HG03460 (cell line): Measurements from ENCODE around the gene LPCAT2.

ENCODE experiments used
- ATAC-seq: cut with Tn5 transposase; IDR thresholded peaks from one replicate; pipeline ENCODE4 v1.9.1; 2021; ENCODE audit not compliant: unreplicated experiment

Gene LPCAT2

DNA sequence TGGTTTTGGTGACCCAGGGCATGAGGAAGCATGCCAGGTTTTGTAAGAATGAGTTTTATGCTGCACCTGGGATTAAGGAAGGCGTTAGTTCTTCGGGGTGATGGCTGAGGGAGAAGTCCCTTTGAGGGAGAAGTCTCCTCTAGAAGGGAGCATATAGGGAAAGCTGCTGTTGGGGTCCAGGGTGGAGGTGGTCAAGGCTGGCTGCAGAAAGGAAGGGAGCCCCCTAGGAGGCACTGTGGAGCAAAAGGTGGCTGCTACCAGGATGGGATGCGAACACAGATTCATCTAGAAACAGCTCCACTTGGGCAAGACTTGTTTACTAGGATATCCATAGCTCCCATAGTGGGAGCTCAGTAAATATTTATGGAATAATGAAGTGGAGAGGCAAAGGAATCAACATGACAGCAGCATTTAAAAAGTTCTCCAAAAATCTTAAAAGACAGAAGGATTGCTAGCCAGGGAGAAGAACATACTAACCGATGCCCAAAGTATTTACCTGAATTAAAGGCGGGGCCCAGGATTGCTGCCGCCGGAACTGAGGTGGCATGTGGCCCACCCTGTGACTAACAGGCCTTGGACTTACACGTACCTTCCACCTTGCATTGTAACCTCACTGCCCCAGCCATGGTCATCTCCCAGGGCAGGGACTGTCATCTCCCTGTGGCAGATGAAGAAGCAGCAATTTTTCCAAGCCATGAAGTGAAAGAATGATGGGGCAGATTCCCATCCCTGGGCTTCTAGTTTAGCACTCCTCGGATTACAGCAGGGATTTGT lies 7.1 kb upstream of the LPCAT2 start:
- ATAC-seq = no peak

GRCh38 chr16:55502801-55503366 lies 6.0 kb upstream of the LPCAT2 start:
- ATAC-seq = no peak

DNA sequence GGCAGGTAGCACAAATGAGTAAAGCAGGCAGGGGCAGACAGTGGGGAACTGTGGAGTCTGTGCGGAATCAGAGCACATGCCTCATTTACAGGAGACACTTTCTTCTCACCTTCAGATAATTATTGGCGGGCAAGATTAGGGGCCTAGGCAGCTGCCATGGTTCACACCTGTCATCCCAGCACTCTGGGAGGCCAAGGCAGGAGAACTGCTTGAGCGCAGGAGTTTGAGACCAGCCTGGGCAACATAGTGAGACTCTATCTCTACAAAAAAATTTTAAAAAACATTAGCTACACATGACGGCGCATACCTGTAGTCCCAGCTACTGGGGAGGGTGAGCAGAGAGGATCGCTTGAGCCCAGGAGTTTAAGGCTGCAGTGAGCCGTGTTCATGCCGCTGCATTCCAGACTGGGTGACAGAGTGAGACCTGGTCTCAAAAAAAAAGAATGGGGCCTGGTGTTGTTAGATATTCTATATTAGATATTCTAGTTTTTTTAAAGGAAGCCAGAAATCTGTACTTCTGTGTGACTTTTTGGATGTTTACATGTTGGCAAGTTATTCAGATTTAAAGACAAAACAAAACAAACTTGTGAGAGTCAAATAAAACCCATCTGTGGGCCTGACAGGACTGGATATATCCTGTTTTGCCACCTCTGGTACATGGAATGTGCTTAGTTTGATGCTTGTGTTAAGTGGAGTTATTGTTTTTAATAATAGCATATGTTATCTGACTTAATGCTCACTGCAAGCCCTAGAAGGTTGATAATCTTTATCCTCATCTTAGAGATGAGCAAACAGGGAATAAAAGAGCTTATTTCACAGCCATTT lies 4.9 kb upstream of the LPCAT2 start:
- ATAC-seq = no peak

- ATAC-seq = no peak
Measured at GRCh38 chr16:55505333-55506015, 3.4 kb upstream of the LPCAT2 start.

- no peak for ATAC-seq
Measured at GRCh38 chr16:55506083-55506482, 2.8 kb upstream of the LPCAT2 start.

GRCh38 chr16:55506708-55507107 lies 2.2 kb upstream of the LPCAT2 start:
- ATAC-seq = no peak

DNA sequence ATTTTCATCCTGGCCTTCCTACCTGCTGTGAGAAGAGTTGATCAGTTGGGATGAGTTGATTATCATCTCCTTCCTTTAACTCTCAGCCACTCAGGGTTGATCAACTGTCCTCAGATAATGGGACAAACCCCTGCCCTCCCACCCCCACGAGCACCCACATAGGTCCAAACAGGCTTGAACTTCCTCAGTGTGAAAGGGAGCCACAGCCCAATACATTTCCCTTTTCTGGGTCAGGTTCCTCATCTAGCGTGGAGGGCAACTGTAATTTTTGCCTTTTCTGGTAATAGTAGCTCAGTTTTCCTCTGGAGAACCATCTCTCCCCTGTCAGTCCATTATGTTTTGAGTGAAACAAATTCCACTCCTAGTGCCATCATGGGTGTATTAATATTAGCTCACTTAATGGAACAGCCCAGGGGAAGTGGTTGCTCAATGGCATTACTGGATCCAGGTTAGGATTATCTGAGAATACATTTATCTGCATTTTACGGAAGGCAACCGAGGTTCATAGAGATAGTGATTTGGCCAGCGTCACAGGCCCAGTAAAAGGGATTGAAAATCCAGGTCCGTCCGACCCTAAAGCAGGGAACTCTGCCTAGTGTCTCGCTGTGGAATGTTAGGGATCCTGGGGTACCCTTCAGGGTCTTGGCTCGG lies 476 bp upstream of the LPCAT2 start:
- no peak for ATAC-seq

DNA sequence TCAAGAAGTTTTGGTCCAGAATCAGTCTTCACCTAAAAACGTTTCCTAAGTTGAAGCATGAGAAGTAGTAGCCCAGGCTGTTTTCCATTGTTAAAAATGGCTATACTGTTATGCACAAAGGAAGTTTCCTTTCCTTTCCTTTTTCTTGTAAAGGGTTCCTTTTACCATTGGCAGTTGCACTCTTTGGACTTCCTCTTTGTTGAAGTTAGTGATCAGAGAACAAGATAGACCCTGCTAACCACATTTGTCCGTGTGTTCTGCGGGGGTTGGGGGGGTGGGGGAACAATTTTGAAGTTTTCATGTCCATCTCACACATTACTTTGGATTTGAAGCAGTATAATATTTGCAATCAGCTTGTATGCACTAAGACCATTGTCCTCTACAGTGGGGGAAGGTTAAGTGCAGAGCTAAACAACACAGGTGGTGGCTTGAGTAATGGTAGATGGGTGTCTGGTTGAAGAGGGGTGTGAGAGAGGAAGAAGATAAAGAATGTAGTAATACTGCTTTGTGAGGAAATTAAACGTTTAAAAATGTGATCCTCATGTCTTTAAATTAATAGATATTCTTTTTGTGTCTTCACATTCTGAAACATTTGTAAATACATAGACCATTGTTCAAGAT lies 1.4 kb downstream of the LPCAT2 start:
- ATAC-seq = no peak

GRCh38 chr16:55512941-55513340 lies 4.1 kb downstream of the LPCAT2 start:
- no peak for ATAC-seq

GRCh38 chr16:55513616-55514015 lies 4.7 kb downstream of the LPCAT2 start:
- no peak for ATAC-seq

DNA sequence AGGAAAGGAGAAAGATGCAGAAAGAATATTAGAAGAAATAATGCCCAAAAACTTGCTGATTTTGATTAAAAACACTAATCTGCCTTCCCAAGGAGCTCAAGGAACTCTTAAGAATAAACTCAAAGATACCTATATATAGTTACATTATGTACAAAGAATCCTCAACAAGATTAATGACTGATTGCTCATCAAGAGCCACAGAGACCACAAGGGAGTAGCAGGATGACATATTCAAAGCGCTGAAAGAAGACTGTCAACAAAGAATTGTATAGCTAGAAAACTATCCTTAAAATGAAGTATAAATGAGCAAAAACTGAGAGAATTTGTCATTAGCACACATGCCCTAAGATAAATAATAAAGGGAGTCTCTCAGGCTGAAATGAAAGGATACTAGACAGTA lies 6.2 kb downstream of the LPCAT2 start:
- no peak for ATAC-seq

DNA sequence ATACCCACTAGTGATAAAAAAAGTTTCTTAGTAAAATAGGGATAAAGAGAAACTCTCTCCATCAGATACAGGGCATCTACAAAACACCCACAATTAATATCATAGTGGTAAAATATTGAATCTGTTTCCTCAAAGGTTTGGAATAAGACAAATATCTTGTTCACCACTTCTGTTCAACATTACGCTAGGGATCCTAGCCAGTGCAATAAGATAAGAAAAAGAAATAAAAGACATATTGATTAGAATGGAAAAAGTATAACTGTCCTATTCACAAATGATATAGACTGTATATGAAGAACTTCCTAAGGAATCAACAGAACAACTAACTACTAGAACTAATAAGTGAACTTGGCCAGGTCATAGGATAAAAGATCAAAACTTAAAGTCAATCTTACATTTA lies 12.9 kb downstream of the LPCAT2 start:
- no peak for ATAC-seq

- ATAC-seq = no peak
Measured at GRCh38 chr16:55526441-55526840, 17.6 kb downstream of the LPCAT2 start.

- no peak for ATAC-seq
Measured at GRCh38 chr16:55527885-55528284, 19.0 kb downstream of the LPCAT2 start.

- ATAC-seq = no peak
Measured at GRCh38 chr16:55529018-55529417, 20.1 kb downstream of the LPCAT2 start.

GRCh38 chr16:55530316-55530856 lies 21.5 kb downstream of the LPCAT2 start:
- no peak for ATAC-seq

DNA sequence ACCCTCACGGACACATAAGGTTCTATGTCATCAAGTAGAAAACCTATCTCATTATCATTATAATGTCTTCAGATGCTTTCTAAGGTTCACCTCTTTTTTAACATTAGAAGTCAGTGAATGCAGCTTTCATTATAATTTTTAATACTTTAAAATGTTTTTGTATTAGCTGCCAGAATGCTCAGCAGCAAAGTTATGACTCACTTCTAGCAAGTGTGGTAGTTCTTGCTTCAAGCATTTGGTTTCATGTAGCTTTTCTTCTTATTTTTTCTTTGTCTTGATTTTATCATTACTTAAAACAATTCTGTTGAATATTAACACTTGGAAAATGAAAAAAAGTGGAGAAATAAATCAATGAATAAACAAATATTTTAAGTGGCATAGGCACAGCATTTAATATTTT lies 23.4 kb downstream of the LPCAT2 start:
- ATAC-seq = no peak

GRCh38 chr16:55534756-55535155 lies 25.9 kb downstream of the LPCAT2 start:
- no peak for ATAC-seq

DNA sequence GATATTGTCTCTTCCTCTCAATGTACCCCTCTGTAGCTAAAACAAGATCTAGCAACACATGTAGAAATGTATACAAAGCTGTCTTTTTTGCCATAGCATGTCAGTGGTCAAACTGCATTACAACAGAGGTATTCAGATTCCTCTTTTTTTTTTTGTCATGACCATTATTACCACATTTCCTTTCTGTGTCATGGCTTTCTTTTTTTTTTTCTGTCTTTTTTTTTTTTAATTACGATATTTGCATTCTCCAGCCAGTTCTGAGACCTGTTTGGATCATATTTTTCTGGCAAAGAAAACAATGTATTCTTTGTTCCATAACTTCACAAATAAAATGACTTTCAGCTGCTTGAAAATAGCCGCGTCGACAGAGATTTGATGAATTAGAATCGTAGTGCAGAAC lies 30.2 kb downstream of the LPCAT2 start:
- no peak for ATAC-seq

- no peak for ATAC-seq
Measured at GRCh38 chr16:55539488-55539887, 30.6 kb downstream of the LPCAT2 start.
